GM21717 (cell line): ENCODE measurements around the gene MEGF10.

Experiments
- ATAC-seq: cut with Tn5 transposase; IDR thresholded peaks from one replicate; pipeline ENCODE4 v1.9.1; 2021; ENCODE audit warnings: mild to moderate bottlenecking, moderate library complexity; ENCODE audit not compliant: unreplicated experiment

Gene MEGF10

DNA sequence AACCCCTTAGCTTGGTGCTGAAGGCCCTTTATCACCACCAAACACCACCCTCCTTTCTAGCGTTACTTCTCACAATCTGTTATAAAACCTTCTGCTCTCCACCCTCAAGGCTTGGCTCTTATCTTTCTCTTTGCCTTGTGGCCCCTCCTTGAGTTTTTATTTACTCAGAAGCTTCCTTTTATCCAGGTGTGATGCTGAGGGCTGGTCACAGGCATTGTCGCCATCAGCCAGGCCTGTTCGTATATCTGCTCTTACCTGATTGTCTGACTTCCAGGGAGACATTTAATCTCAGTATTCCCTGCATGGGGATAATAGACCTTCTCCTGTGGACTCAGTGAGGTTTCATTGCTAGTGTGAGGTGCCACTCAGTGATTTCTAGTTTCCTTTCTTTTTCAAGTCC, 34.2 kb downstream of the MEGF10 start:
- ATAC-seq, result no peak

- ATAC-seq, result no peak
Measured at GRCh38 chr5:127326431-127326830, 35.8 kb downstream of the MEGF10 start.

DNA sequence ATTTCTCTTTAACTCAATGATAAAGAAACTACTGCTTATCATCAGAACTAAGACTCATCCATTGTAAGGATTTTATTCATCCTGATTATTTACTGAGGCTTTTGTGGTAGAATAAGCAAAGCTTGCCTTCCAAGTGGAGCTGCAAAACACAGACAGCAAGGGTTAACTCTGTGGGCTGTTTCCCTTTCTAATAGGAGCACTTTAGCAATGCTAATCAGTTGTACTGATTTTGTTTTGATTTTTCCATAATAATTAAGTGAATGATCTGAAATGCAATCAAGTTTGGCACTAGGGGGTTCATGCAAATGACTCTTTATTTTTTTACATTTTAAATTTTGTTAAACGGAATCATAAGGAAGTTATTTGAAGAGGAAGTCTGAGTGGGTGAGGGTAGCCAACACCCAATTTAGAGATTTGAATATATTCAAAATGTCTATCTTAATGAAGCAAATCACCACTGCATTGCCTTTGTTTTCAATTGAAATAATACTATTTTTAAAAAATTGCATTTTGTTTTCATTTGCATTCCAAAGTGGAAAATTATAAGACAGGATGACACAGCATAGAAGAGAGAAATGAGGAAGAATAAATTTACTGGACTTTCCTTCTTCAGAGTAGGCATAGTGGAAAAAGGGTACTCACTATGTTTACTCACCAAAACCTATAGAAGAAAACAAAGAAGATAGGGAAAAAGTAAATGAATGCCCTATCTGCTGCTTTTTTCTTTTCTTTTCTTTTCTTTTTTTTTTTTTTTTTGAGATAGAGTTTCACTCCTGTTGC, 36.6 kb downstream of the MEGF10 start:
- ATAC-seq, result no peak

GRCh38 chr5:127330116-127330515, 39.5 kb downstream of the MEGF10 start:
- ATAC-seq, result no peak

DNA sequence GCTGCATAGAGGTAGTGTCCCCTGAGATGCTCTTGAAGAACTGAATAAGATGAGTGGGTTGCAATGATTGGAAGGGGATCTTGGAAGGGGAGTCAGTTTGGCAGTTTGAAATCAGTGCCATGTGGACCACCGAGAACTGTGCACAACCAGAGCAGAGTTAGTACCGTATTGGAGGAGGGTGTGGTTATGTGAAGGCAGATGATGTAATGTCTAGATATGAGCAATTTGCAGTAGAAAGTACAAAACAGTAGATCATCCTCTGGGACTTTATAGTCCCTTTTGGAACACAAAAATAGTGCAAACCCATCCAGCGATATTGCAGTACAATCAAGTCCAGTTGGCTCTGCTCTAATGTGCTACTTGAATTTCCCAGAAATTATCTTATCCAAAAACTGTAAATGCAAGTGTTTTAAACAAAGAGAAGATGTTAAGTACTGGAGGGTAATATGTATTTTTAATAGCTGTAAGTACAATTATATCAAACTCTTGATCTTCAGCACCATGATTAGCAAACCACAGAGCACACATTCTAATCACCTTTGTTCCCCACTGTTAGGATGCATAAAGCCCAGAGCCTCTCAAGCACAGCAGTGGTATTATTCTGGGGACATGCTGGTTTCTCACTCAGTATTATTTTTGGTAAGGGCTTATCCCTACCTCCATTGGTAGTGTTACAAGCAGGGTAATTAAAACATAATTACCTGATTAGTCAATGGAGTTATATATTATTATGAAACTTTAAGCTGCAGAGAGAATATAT, 41.5 kb downstream of the MEGF10 start:
- no peak for ATAC-seq

GRCh38 chr5:127333483-127333882, 42.9 kb downstream of the MEGF10 start:
- ATAC-seq, result no peak

DNA sequence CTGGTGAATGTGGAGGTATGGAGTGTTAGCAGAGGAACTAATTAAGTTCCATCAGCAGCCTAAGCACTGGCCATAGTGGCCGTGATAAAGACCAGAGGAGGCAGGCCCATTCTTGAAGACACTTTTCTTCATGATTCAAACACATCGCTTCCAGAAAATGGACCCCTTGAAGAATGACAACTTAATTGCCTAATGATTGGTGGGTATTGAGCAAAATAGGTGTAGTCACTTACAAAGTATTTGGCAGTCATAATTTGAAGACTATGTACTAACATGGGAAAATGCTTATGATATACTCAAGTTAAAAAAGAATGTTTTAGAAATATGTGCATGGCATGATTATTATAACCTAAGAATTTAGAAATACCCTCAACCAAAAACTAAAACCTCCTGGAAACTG, 44.8 kb downstream of the MEGF10 start:
- no peak for ATAC-seq

DNA sequence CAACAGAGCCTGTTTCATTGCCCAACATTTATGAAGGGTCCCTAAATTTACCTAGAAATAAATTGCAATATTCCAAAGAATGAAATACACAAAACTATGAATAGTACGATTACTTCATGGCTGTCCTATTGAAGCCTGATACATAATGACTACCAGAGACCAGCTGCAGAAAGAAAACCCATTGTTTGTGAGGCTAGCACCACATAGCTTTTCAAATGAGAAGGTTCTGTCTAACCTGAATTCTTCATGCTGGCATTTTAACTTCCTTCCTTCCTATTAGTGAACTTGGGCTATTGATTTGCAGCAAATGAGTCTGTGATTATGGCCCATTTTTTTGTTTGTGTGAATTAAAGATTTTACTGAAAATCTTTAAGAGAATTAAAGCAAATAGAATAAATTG, 47.3 kb downstream of the MEGF10 start:
- ATAC-seq, result no peak

GRCh38 chr5:127338501-127338900, 47.9 kb downstream of the MEGF10 start:
- no peak for ATAC-seq

DNA sequence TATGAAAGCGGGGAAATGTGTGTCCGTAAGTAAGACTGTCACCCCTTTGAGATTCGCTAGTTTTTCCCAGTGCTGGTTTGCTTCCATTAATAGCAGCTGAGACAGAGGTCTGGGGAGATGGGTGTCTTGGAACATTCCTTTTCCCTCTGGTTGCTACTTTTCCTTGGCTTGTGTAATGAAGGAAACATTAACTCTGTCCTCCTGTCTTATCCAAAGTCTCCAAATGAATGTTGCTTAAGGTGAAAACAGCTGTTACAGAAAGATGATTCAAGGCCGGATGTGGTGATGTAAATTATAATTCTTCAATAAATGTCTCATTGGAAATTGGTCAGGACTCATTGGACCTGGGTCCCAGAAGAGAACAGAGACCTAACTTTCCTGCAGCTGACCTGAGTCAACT, 50.0 kb downstream of the MEGF10 start:
- no peak for ATAC-seq

DNA sequence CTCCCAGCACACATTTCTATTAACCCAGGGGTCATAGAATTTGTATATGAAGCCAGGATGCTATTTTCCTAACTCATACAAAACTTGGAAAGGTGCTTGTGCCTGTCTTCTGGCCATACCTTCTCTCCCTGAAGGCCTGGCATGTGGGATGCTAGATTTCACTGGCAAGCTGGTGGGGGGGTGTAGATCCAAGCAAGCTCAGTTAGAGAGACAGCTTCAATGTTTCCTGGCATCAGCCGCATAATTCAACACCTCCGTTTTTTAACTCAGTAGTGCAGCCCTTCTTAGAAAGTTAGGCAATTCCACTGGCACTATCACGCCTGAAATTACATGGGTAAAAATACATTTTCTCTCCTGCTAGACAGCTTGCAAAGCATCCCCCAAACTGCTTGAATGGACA, 51.8 kb downstream of the MEGF10 start:
- ATAC-seq, result no peak

DNA sequence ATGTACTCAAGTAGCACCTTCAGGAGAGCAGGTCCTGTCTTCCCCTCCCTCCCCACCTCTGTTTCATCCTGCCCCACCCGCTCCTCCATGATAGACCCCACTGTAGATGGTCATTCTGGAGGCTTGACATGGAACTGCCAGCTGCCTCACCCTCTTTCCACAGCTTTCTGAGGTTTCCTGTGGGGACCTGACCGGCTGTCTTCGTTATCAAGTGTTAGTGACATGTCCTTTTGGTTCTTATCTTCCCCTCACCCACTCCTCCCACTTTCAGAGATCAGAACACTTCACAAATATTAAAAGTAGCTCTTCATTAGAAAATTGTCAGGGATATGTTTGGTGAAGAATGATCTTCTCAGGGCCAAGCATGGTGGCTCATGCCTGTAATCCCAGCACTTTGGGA, 52.7 kb downstream of the MEGF10 start:
- ATAC-seq, result no peak

DNA sequence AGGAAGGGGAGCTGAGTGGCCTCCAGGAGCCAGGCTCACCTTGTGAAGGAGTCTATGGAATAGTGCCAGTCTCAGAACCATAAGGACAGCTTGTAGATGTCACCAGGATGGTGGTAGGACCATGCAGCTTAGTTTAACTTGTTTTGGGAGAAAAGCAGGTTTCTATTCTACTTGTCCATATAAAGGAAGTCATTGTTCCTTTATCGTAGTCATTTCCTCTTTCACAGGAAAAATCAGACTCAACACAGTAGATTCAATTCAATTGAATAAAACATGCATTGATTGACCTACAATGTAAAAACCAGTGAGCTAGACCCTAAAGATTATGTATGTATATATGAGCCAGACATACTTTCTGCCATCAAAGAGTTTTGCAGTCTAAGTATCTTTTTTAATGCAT, 53.3 kb downstream of the MEGF10 start:
- ATAC-seq, result no peak

GRCh38 chr5:127344931-127345330, 54.3 kb downstream of the MEGF10 start:
- ATAC-seq, result no peak

GRCh38 chr5:127351418-127351817, 60.8 kb downstream of the MEGF10 start:
- ATAC-seq, result no peak

GRCh38 chr5:127352068-127352467, 61.5 kb downstream of the MEGF10 start:
- ATAC-seq, result no peak

DNA sequence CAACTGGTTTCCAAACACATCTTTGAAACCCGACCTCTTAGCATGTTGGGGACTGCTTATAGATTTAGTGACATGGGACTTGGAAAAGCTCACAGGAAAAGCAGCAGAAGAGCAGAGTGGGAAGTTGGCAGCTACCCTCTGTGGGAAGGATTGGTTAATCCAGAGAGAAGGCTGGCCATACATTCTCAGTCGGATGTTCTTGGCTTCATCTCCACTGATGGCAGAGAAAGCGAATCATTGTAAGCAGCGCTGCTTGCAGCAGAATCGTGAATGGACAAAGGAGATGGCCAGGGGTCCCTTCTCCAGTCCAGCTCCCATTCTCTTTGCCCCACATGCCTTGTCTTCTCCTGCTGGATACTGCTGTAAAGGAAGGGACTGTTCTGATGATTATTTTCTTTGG, 62.7 kb downstream of the MEGF10 start:
- no peak for ATAC-seq

GRCh38 chr5:127353796-127354195, 63.2 kb downstream of the MEGF10 start:
- no peak for ATAC-seq

DNA sequence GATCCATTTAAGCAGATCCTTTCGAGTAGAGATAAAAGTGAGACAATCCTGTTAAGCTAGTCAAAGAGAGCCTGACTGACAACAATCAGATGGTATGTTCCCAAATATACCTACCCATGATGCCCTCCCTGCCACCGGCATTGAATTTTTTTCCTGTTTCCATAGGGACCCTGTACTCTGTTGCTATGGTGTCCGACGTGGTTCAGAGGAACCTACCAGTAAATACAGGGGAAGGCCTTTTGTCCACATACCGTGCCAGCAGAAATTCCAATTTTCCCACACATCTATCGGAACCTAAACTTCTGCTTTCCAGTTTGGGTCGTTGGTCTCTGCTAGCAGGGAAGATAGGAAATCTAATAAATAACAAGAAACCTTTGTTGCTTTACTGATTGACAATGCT, 64.7 kb downstream of the MEGF10 start:
- no peak for ATAC-seq

DNA sequence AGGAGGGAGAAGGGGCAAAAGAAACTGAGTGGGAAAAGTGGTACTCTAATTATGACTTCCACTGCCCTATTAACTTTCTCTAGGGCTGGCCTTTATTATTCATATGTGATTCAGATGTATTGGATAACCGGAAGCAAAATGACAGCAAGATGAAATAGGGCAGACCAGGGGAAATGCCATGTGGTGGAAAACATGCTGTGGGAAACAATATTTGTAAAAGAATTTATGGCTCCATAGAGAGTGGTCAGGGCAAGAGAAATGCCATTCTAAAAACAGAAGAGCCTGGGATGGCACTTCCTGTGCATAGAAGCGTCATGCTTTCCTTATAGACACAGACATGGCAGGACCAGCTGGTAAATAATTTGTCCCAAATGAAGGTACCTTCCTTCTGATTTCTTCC, 67.7 kb downstream of the MEGF10 start:
- no peak for ATAC-seq

DNA sequence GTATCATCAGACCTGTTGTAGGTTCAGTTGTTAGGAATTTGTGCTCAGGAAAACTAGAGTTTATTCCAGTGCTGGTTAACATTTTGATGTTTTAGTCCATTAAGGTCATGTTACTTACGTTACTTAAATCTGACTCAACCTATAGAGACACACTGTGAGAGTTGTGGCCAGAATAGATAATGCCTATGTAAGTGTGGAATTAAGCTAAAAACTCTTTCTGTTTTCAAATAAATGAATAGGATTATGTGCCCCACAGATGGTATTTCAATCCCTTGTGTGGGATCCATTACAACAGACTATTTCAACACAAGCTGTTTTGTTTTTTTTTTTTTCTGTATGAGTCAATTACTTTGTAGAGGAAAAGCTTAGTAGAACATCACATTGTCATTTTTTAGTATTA, 68.1 kb downstream of the MEGF10 start:
- no peak for ATAC-seq

GRCh38 chr5:127359502-127359901, 68.9 kb downstream of the MEGF10 start:
- ATAC-seq, result no peak
